Measurements from ENCODE around the gene GNPAT.
"Not testable (repeated sequence)": the region's sequence is repeated elsewhere in the genome, so short reads cannot be mapped to it uniquely, and the experiment has no call there.

Gene GNPAT

GRCh38 chr1:231240883-231241735 lies at the start of gene GNPAT:
TSS of gene GNPAT (plus strand) at chr1:231241212. CDS start at chr1:231241379, 167 bp downstream.
- DNase-seq: no peak

- no peak for DNase-seq
Measured at GRCh38 chr1:231192620-231193163, 48.3 kb upstream of the GNPAT start.

- no peak for DNase-seq
Measured at GRCh38 chr1:231193710-231194340, 47.2 kb upstream of the GNPAT start.

GRCh38 chr1:231194476-231194842 lies 46.6 kb upstream of the GNPAT start:
- DNase-seq: no peak

- DNase-seq: no peak
Measured at GRCh38 chr1:231194843-231195516, 46.0 kb upstream of the GNPAT start.

- DNase-seq: no peak
Measured at GRCh38 chr1:231196307-231196706, 44.7 kb upstream of the GNPAT start.

- no peak for DNase-seq
Measured at GRCh38 chr1:231196728-231197127, 44.3 kb upstream of the GNPAT start.

GRCh38 chr1:231199868-231200267 lies 41.1 kb upstream of the GNPAT start:
- no peak for DNase-seq

- no peak for DNase-seq
Measured at GRCh38 chr1:231200388-231201031, 40.5 kb upstream of the GNPAT start.

GRCh38 chr1:231201375-231201978 lies 39.5 kb upstream of the GNPAT start:
- DNase-seq: no peak

GRCh38 chr1:231201979-231202633 lies 38.9 kb upstream of the GNPAT start:
- no peak for DNase-seq

GRCh38 chr1:231203259-231204057 lies 37.6 kb upstream of the GNPAT start:
- DNase-seq: no peak

GRCh38 chr1:231206856-231207255 lies 34.2 kb upstream of the GNPAT start:
- DNase-seq: no peak

- DNase-seq: no peak
Measured at GRCh38 chr1:231207437-231207836, 33.6 kb upstream of the GNPAT start.

- DNase-seq: no peak
Measured at GRCh38 chr1:231208980-231209379, 32.0 kb upstream of the GNPAT start.

GRCh38 chr1:231209531-231209930 lies 31.5 kb upstream of the GNPAT start:
- DNase-seq: no peak

- no peak for DNase-seq
Measured at GRCh38 chr1:231210126-231210525, 30.9 kb upstream of the GNPAT start.

- DNase-seq: no peak
Measured at GRCh38 chr1:231211005-231211857, 29.8 kb upstream of the GNPAT start.

- not testable (repeated sequence) for DNase-seq
Measured at GRCh38 chr1:231212301-231212700, 28.7 kb upstream of the GNPAT start.
